GM12874 (cell line): ENCODE data around the gene VEZF1.

Experiments
- TF ChIP-seq, protein P1 (sequence below): IDR thresholded peaks from 2 replicates; pipeline ENCODE4 v1.5.1; 2011; ENCODE audit warnings: low read depth, mild to moderate bottlenecking, control low read depth, low read length, moderate library complexity; ENCODE audit not compliant: insufficient read depth

Gene VEZF1

DNA sequence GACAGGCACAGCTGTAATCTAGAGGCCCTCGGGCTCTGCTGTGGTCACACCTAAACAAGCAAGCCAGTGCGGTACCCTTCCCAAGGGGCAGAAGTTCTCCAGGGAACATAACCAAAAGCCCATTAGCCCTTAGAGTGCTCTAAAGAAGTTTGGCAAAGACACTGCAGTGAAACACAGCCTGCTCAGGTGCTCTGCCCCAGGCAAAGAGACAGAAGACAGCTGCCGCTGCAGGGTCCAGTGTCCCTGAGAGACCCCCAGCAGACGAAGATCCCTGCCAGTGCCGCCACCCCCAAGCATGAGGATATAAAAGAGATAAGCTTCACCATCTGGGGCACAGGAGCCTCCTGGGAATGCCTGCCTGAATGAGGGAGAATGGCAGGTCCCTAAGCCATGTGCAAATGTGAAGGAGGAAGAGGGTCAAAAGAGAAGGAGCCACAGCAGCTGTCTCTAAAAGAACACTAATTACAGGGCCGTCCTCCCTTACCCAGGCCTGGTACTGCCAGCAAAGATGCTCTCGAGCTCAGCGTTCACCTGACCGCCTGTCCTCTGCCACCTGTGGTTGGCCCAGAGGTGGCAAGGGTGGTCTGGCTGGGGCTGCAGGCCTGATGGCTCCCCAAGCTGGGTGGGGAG is 62.6 kb downstream of the VEZF1 start:
- TF ChIP-seq, protein P1, sequence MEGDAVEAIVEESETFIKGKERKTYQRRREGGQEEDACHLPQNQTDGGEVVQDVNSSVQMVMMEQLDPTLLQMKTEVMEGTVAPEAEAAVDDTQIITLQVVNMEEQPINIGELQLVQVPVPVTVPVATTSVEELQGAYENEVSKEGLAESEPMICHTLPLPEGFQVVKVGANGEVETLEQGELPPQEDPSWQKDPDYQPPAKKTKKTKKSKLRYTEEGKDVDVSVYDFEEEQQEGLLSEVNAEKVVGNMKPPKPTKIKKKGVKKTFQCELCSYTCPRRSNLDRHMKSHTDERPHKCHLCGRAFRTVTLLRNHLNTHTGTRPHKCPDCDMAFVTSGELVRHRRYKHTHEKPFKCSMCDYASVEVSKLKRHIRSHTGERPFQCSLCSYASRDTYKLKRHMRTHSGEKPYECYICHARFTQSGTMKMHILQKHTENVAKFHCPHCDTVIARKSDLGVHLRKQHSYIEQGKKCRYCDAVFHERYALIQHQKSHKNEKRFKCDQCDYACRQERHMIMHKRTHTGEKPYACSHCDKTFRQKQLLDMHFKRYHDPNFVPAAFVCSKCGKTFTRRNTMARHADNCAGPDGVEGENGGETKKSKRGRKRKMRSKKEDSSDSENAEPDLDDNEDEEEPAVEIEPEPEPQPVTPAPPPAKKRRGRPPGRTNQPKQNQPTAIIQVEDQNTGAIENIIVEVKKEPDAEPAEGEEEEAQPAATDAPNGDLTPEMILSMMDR, result no peak

DNA sequence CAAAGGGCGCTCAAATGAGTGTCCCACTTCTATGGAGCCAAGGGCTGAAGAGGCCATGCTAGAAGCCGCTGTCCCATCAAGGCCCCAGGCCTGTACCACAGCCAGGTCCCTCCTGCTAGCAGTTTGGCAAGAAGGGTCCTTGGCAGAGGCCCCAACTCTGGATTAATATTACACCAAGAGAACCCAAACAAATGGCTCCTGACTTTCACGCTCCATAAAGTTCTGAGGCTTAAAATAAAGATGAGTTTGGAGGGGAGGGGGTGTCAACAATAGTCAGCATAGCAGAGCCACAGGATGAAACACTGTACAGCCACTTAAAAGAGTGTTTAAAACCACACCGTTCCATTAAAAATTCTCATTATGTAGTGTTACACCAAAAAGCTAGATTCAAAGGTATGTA is 63.4 kb downstream of the VEZF1 start:
- TF ChIP-seq, protein P1, result no peak
